ENCODE data around the gene P2RY13. TPM values are rescaled to one million over a fixed set of nuclear protein-coding genes. Genes with fewer than 3 reads are reported as not detected.
A peak's percentile ranks its signal among the peaks of the same experiment; 100 is the strongest.

P2RY13 gene
- total RNA-seq, 1 experiment from 2014 or later = not detected

- no peaks in the 10 kb centered on the region for H3K9me3 ChIP-seq (ENCODE audit: low read length)
- TF ChIP-seq EZH2phosphoT487 (IDR thresholded peaks at IDR 0.05; ENCODE audit: borderline replicate concordance, low read length) (no peak), EZH2 (IDR thresholded peaks at IDR 0.05; ENCODE audit: low read length, unreplicated experiment) (no peak), CTCF (conservative IDR thresholded peaks at IDR 0.05; ENCODE audit: low read depth, low read length) (no peak)
- BruUV-seq (replicated peaks) = no TSS peak
- ChIA-PET POLR2A (ENCODE audit: unreplicated experiment) (no interaction called here), CTCF (no interaction called here)
- H3K36me3 ChIP-seq (ENCODE audit: low read depth, low read length) = peaks cover 25% of the 10 kb centered on the region
- H3F3A ChIP-seq (ENCODE audit: low read length, unreplicated experiment) = no peaks in the 10 kb centered on the region
- no peak overlapping the region for H3K9ac ChIP-seq (ENCODE audit: low read length)
- intact Hi-C loops (cut with micrococcal nuclease) = no loop called here
- ATAC-seq = no peak
- no peaks in the 10 kb centered on the region for H3K9me2 ChIP-seq (replicated peaks; ENCODE audit: low read length)
- DNase-seq = no peak
- H2AFZ ChIP-seq (ENCODE audit: low read length) = no peak overlapping the region
- H3K27ac ChIP-seq (ENCODE audit: low read length) = no peak overlapping the region
- H3K4me1 ChIP-seq (ENCODE audit: insufficient read depth, low read length) = peaks cover 14% of the 10 kb centered on the region
- no peak overlapping the region for H3K4me3 ChIP-seq (ENCODE audit: low read length)
- H3K27me3 ChIP-seq (ENCODE audit: low read length) = no peaks in the 10 kb centered on the region
- peaks cover 19% of the 10 kb centered on the region for H3K79me2 ChIP-seq (ENCODE audit: low read length)
- no peak overlapping the region for H3K4me2 ChIP-seq (ENCODE audit: low read length)
- no peaks in the 10 kb centered on the region for H4K20me1 ChIP-seq (ENCODE audit: low read length)
Measured at GRCh38 chr3:151297429-151297828, 31.9 kb downstream of the P2RY13 start.

GRCh38 chr3:151296226-151296625 lies 33.1 kb downstream of the P2RY13 start:
- peaks cover 25% of the 10 kb centered on the region for H3K36me3 ChIP-seq (ENCODE audit: low read depth, low read length)
- no peaks in the 10 kb centered on the region for H4K20me1 ChIP-seq (ENCODE audit: low read length)
- ChIA-PET CTCF (no interaction called here), POLR2A (ENCODE audit: unreplicated experiment) (no interaction called here)
- H3K9me2 ChIP-seq (replicated peaks; ENCODE audit: low read length) = no peaks in the 10 kb centered on the region
- intact Hi-C loops (cut with micrococcal nuclease) = no loop called here
- H3K27me3 ChIP-seq (ENCODE audit: low read length) = no peaks in the 10 kb centered on the region
- BruUV-seq (replicated peaks) = no TSS peak
- no peak overlapping the region for H3K27ac ChIP-seq (ENCODE audit: low read length)
- peaks cover 2% of the 10 kb centered on the region for H3K4me1 ChIP-seq (ENCODE audit: insufficient read depth, low read length)
- no peaks in the 10 kb centered on the region for H3K9me3 ChIP-seq (ENCODE audit: low read length)
- H3F3A ChIP-seq (ENCODE audit: low read length, unreplicated experiment) = no peaks in the 10 kb centered on the region
- DNase-seq (no peak), ATAC-seq (no peak)
- H3K4me2 ChIP-seq (ENCODE audit: low read length) = no peak overlapping the region
- H3K79me2 ChIP-seq (ENCODE audit: low read length) = peaks cover 13% of the 10 kb centered on the region
- no peak overlapping the region for H3K9ac ChIP-seq (ENCODE audit: low read length)
- no peak for TF ChIP-seq CTCF (conservative IDR thresholded peaks at IDR 0.05; ENCODE audit: low read depth, low read length)
- no peak for TF ChIP-seq EZH2 (IDR thresholded peaks at IDR 0.05; ENCODE audit: low read length, unreplicated experiment)
- TF ChIP-seq EZH2phosphoT487 (IDR thresholded peaks at IDR 0.05; ENCODE audit: borderline replicate concordance, low read length) = no peak
- H2AFZ ChIP-seq (ENCODE audit: low read length) = no peak overlapping the region
- no peak overlapping the region for H3K4me3 ChIP-seq (ENCODE audit: low read length)

GRCh38 chr3:151293127-151293526 lies 36.2 kb downstream of the P2RY13 start:
- Histone ChIP-seq H3F3A (ENCODE audit: low read length, unreplicated experiment) (no peaks in the 10 kb centered on the region), H3K79me2 (ENCODE audit: low read length) (no peaks in the 10 kb centered on the region), H3K4me1 (ENCODE audit: insufficient read depth, low read length) (no peaks in the 10 kb centered on the region), H3K9ac (ENCODE audit: low read length) (no peak overlapping the region), H3K9me2 (replicated peaks; ENCODE audit: low read length) (no peaks in the 10 kb centered on the region), H3K9me3 (ENCODE audit: low read length) (no peaks in the 10 kb centered on the region), H3K27me3 (ENCODE audit: low read length) (no peaks in the 10 kb centered on the region), H4K20me1 (ENCODE audit: low read length) (no peaks in the 10 kb centered on the region), H3K27ac (ENCODE audit: low read length) (no peak overlapping the region), H3K36me3 (ENCODE audit: low read depth, low read length) (peaks cover 12% of the 10 kb centered on the region; the same call in 1 of the 2 replicates), H3K4me3 (ENCODE audit: low read length) (no peak overlapping the region), H3K4me2 (ENCODE audit: low read length) (no peak overlapping the region), H2AFZ (ENCODE audit: low read length) (no peak overlapping the region)
- no TSS peak for BruUV-seq (replicated peaks)
- intact Hi-C loops (cut with micrococcal nuclease) = no loop called here
- DNase-seq = no peak
- POLR2A ChIA-PET (ENCODE audit: unreplicated experiment) = interaction anchor here (1.1 kb wide), 1 partner anchor 13 kb away, joined by 3 read pairs; no protein-coding TSS in a partner anchor
- ATAC-seq = peak; percentile 55
- CTCF ChIA-PET = interaction anchor here (0.6 to 0.7 kb wide), 2 partner anchors 9 to 27 kb away, joined by 3 to 19 read pairs; no protein-coding TSS in a partner anchor
- TF ChIP-seq EZH2phosphoT487 (IDR thresholded peaks at IDR 0.05; ENCODE audit: borderline replicate concordance, low read length) = no peak
- no peak for TF ChIP-seq EZH2 (IDR thresholded peaks at IDR 0.05; ENCODE audit: low read length, unreplicated experiment)
- TF ChIP-seq CTCF (conservative IDR thresholded peaks at IDR 0.05; ENCODE audit: low read depth, low read length) = no peak

Measured in PC-3 (cell line).